Measurements from ENCODE around the gene ELN. TPM values are rescaled to one million over a fixed set of nuclear protein-coding genes. Genes with fewer than 3 reads are reported as not detected.
A peak's percentile ranks its signal among the peaks of the same experiment; 100 is the strongest.

The ELN gene
- total and polyA plus RNA-seq, 9 of the 15 experiments (the other 6 are each of a cell fraction or from before 2014, with no cell fraction given) = 0.20 TPM; not detected in 8

- TF ChIP-seq REST (IDR thresholded peaks at IDR 0.05; ENCODE audit: borderline replicate concordance) (peak; percentile 51; the same call in 1 of the 2 replicates), REST (CRISPR knock-in tag; IDR thresholded peaks at IDR 0.05; ENCODE audit: low read depth) (no peak), RCOR1 (IDR thresholded peaks at IDR 0.05; ENCODE audit: borderline replicate concordance in 1 of 2, low read depth in 2 of 2, low read length in 2 of 2) (no peak), ZBTB8A (IDR thresholded peaks at IDR 0.05; ENCODE audit: partially characterized antibody) (no peak), CBX1 (IDR thresholded peaks at IDR 0.05; ENCODE audit: low read depth) (no peak), PYGO2 (tag; IDR thresholded peaks at IDR 0.05) (no peak), SRSF9 (IDR thresholded peaks at IDR 0.05; ENCODE audit: borderline replicate concordance, low read depth, low read length) (no peak), FOXK2 (conservative IDR thresholded peaks at IDR 0.05 in 1 of 2, IDR thresholded peaks at IDR 0.05 in 1 of 2; ENCODE audit: low read depth in 2 of 2) (no peak), MAFF (IDR thresholded peaks at IDR 0.05; ENCODE audit: low read length) (no peak), BRD9 (IDR thresholded peaks at IDR 0.05; ENCODE audit: low read depth, partially characterized antibody) (no peak), SETDB1 (IDR thresholded peaks at IDR 0.05; ENCODE audit: low read length) (no peak), PRMT5 (CRISPR knock-in tag; IDR thresholded peaks at IDR 0.05) (no peak), EP300 (IDR thresholded peaks at IDR 0.05; ENCODE audit: low read length) (no peak), ZNF431 (CRISPR knock-in tag; IDR thresholded peaks at IDR 0.05) (no peak), ZNF766 (CRISPR knock-in tag; conservative IDR thresholded peaks at IDR 0.05) (no peak), WHSC1 (IDR thresholded peaks at IDR 0.05; ENCODE audit: low read length) (no peak), TCF3 (CRISPR knock-in tag; IDR thresholded peaks at IDR 0.05) (0 out of 2 replicates have a peak, but pooled peaks have one; percentile 9), POLR2H (tag; IDR thresholded peaks at IDR 0.05; ENCODE audit: low read depth) (no peak), ZNF24 (IDR thresholded peaks at IDR 0.05) (no peak), KAT7 (CRISPR knock-in tag; IDR thresholded peaks at IDR 0.05; ENCODE audit: borderline replicate concordance) (no peak), MTF1 (CRISPR knock-in tag; IDR thresholded peaks at IDR 0.05; ENCODE audit: borderline replicate concordance) (no peak), ZNF445 (CRISPR knock-in tag; IDR thresholded peaks at IDR 0.05; ENCODE audit: low read depth) (no peak), BCOR (IDR thresholded peaks at IDR 0.05) (0 out of 2 replicates have a peak, but pooled peaks have one; percentile 22)
These were observed 49.1 kb upstream of the ELN start (continued) for GRCh38 chr7:73978661-73979563.
